ENCODE measurements around the gene FGF7.
"Not testable (repeated sequence)": the region's sequence is repeated elsewhere in the genome, so short reads cannot be mapped to it uniquely, and the experiment has no call there.

The FGF7 gene

DNA sequence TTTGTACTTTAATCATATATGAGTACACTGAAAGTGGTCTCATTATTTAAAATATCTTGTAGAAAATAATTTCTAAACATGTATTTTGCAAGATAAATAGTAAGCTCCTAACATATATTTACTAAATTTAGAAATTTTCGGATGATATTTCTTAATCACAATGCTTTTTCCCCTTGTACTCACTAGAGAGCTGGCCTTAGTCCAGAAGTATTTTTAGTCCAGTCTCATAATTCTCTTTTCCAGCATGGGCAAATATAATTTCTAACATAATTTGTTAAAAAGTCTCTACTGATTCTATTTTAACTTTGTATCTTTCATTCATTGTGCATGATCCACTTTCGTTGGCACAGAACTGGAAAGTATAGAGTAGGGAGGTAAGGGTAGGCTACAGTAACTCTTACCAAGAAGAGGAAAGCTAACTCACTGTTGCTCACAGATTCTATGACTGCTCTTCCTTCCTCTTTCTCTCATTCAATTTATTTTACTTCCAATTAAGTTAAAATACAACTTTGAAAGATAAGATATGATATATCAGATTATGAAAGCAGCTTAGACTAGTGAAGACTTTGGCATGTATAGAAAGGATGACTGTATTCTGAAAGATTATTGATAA is 39.3 kb downstream of the FGF7 start:
- TF ChIP-seq POU2F2 (IDR thresholded peaks at IDR 0.05; ENCODE audit: low read depth, low read length) (no peak), PAX5 (IDR thresholded peaks at IDR 0.05; ENCODE audit: insufficient read depth, low read length, severe bottlenecking) (no peak), SPI1 (IDR thresholded peaks at IDR 0.05; ENCODE audit: low read depth, low read length) (no peak), POLR2AphosphoS5 (IDR thresholded peaks at IDR 0.05; ENCODE audit: low read depth, low read length) (no peak), TAF1 (IDR thresholded peaks at IDR 0.05; ENCODE audit: low read depth, low read length) (no peak), POLR2A (IDR thresholded peaks at IDR 0.05; ENCODE audit: low read depth, low read length) (no peak)
- DNase-seq (ENCODE audit: insufficient read length, low spot score) (no peak), FAIRE-seq (no peak)

DNA sequence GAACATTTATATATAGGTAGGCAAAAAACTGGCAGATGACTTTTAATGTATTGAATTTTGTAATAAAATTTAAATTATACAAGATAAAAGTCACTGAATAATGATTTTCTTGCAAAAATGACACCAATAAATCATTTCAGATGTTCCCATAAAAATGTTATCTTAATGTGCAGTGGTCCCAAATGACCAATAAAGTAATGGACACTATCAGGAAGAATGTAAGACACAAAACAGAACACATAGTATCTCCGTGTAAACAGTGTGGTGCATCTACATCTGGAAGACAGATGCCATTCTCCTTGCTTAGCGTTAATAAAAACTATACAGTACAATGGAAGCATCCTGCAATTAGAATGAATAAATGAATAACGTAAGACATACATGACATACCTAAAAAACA is 41.5 kb downstream of the FGF7 start:
- FAIRE-seq, result no peak
- no peak for DNase-seq (ENCODE audit: insufficient read length, low spot score)
- TF ChIP-seq SPI1 (IDR thresholded peaks at IDR 0.05; ENCODE audit: low read depth, low read length), result no peak

DNA sequence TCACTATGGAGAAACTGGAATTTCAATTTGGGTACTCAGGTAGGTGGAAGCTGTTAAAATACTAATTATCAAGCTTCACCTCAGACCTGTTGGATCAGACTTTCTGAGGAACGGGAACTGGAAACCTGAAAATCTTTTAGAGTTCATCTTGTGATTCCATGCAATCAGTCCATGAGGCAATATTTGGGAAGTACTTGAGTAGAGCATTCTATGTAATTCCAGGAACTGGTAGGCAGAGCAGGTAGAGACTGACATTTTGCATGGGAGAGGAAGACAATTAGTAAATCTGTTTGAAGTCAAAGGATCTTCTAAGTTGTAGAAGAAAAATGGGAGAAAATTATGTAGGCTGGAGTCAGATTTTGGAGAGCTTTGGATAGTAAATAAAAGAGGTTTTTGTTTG is 43.1 kb downstream of the FGF7 start:
- DNase-seq (ENCODE audit: insufficient read length, low spot score) (no peak), FAIRE-seq (no peak)
- no peak for TF ChIP-seq TAF1 (IDR thresholded peaks at IDR 0.05; ENCODE audit: low read depth, low read length)
- TF ChIP-seq POLR2A (IDR thresholded peaks at IDR 0.05; ENCODE audit: low read depth, low read length), result no peak
- no peak for TF ChIP-seq POLR2AphosphoS5 (IDR thresholded peaks at IDR 0.05; ENCODE audit: low read depth, low read length)
- no peak for TF ChIP-seq SPI1 (IDR thresholded peaks at IDR 0.05; ENCODE audit: low read depth, low read length)
- no peak for TF ChIP-seq POU2F2 (IDR thresholded peaks at IDR 0.05; ENCODE audit: low read depth, low read length)
- no peak for TF ChIP-seq PAX5 (IDR thresholded peaks at IDR 0.05; ENCODE audit: insufficient read depth, low read length, severe bottlenecking)

DNA sequence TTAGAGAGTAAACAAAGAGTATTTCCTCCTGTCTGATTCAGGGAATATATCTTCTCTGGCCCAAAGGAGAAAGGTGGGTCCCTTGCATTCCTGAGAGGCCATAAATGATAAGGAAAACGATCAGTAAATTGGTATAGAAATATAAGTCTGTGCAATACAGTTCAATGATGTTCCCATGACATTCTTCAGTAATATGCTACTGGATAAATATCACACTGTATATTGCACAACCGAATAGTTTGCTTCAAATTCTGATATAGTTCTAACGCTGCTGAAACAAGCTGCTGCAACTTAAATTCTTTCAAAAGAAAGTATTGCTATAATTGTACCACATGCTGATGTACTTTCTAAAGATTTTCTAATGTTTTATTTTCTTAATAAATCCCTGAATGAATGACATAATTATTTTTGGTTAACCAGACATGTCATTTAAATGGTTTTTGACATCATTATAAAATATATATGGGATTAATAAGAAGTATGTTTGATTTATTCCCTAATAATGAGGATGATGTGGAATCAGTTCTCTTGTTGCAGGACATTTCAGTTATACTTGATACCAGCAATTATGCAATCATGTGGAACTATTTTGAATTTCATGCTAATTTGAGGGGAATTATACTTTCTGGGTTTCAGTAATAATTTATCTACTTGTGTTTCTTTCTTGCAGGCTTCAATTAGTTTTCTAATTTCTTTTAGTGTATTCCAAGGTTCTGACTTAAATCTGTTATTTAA is 44.9 kb downstream of the FGF7 start:
- no peak for TF ChIP-seq TAF1 (IDR thresholded peaks at IDR 0.05; ENCODE audit: low read depth, low read length)
- no peak for TF ChIP-seq SPI1 (IDR thresholded peaks at IDR 0.05; ENCODE audit: low read depth, low read length)
- no peak for TF ChIP-seq POLR2AphosphoS5 (IDR thresholded peaks at IDR 0.05; ENCODE audit: low read depth, low read length)
- TF ChIP-seq POU2F2 (IDR thresholded peaks at IDR 0.05; ENCODE audit: low read depth, low read length), result no peak
- TF ChIP-seq POLR2A (IDR thresholded peaks at IDR 0.05; ENCODE audit: low read depth, low read length), result no peak
- no peak for TF ChIP-seq PAX5 (IDR thresholded peaks at IDR 0.05; ENCODE audit: insufficient read depth, low read length, severe bottlenecking)
- no peak for FAIRE-seq
- no peak for DNase-seq (ENCODE audit: insufficient read length, low spot score)

DNA sequence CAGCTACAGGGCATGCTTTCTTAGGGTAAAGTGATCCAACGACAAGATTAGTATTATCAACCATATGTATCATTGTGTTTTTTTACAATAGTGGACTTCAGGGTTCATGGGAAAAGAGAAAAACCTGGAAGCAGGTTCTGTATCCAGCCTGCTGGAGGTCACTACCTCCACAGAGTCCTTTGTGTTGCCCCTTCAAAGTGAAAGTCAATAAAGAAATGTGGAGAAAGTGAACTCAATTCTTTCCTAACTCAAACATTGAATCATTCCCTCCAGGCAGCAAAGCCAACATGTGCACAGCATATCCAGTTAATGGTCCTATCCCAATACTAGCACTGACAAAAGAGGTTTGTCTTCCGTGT is 45.4 kb downstream of the FGF7 start:
- TF ChIP-seq SPI1 (IDR thresholded peaks at IDR 0.05; ENCODE audit: low read depth, low read length), result no peak
- no peak for TF ChIP-seq POU2F2 (IDR thresholded peaks at IDR 0.05; ENCODE audit: low read depth, low read length)
- TF ChIP-seq PAX5 (IDR thresholded peaks at IDR 0.05; ENCODE audit: insufficient read depth, low read length, severe bottlenecking), result no peak
- no peak for TF ChIP-seq POLR2A (IDR thresholded peaks at IDR 0.05; ENCODE audit: low read depth, low read length)
- no peak for TF ChIP-seq POLR2AphosphoS5 (IDR thresholded peaks at IDR 0.05; ENCODE audit: low read depth, low read length)
- TF ChIP-seq TAF1 (IDR thresholded peaks at IDR 0.05; ENCODE audit: low read depth, low read length), result no peak
- no peak for DNase-seq (ENCODE audit: insufficient read length, low spot score)
- FAIRE-seq, result no peak

DNA sequence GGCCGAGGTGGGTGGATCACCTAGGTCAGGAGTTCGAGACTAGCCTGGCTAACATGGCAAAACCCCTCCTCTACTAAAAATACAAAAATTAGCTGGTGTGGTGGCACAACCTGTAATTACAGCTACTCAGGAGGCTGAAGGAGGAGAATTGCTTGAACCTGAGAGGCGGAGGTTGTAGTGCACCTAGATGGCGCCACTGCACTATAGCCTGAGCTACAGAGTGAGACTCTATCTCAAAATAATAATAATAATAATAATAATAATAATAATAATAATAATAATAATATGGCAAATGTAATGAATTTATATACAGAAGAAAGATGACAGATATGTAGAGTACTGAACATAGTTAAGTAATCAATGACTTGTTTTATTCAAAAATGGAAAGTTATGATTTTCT is 48.2 kb downstream of the FGF7 start:
- not testable (repeated sequence) for FAIRE-seq; DNase-seq (ENCODE audit: insufficient read length, low spot score)

DNA sequence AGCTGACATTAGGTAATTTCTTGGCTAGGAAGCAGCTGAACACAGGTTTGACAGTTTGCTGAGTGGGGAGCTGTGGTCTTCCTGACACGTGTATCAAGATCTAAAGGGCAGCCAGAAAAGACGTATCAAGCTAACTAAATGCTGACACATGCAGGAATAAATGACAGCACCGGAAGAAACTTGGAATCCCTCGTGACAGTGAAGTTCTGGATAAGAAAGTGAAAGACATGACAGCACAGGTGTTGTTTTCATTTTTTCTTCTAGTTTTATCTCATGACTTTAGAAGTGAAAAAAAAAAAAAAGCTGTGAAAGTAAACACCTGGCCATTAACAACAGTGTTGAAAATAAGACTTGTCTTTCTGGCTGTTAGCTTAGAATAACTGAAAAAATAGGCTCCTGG is 48.7 kb downstream of the FGF7 start:
- DNase-seq (ENCODE audit: insufficient read length, low spot score), result no peak
- no peak for FAIRE-seq
- TF ChIP-seq POLR2A (IDR thresholded peaks at IDR 0.05; ENCODE audit: low read depth, low read length) (no peak), TAF1 (IDR thresholded peaks at IDR 0.05; ENCODE audit: low read depth, low read length) (no peak), POU2F2 (IDR thresholded peaks at IDR 0.05; ENCODE audit: low read depth, low read length) (no peak), PAX5 (IDR thresholded peaks at IDR 0.05; ENCODE audit: insufficient read depth, low read length, severe bottlenecking) (no peak), POLR2AphosphoS5 (IDR thresholded peaks at IDR 0.05; ENCODE audit: low read depth, low read length) (no peak), SPI1 (IDR thresholded peaks at IDR 0.05; ENCODE audit: low read depth, low read length) (no peak)

DNA sequence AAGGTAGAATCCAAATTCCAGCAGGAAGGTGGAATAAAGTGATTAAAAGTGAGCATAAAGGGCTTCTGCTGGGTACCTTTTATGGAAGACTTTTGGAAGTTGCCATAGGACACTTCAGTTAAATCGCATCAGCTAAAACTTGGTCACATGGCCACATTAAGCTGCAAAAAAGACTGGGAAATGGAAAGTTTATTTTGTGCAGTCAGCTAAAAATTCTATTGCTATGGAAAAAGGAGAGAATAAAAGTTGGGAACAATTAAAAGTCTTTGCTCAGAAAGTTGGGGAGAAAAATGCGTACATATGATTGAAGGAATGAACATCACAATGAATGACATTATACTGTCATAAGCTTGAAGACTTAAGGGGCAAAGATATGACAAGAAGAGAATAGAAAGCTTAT is 49.3 kb downstream of the FGF7 start:
- no peak for FAIRE-seq
- DNase-seq (ENCODE audit: insufficient read length, low spot score), result no peak
- no peak for TF ChIP-seq POLR2A (IDR thresholded peaks at IDR 0.05; ENCODE audit: low read depth, low read length)
- no peak for TF ChIP-seq POLR2AphosphoS5 (IDR thresholded peaks at IDR 0.05; ENCODE audit: low read depth, low read length)
- TF ChIP-seq PAX5 (IDR thresholded peaks at IDR 0.05; ENCODE audit: insufficient read depth, low read length, severe bottlenecking), result no peak
- TF ChIP-seq TAF1 (IDR thresholded peaks at IDR 0.05; ENCODE audit: low read depth, low read length), result no peak
- no peak for TF ChIP-seq SPI1 (IDR thresholded peaks at IDR 0.05; ENCODE audit: low read depth, low read length)
- no peak for TF ChIP-seq POU2F2 (IDR thresholded peaks at IDR 0.05; ENCODE audit: low read depth, low read length)

DNA sequence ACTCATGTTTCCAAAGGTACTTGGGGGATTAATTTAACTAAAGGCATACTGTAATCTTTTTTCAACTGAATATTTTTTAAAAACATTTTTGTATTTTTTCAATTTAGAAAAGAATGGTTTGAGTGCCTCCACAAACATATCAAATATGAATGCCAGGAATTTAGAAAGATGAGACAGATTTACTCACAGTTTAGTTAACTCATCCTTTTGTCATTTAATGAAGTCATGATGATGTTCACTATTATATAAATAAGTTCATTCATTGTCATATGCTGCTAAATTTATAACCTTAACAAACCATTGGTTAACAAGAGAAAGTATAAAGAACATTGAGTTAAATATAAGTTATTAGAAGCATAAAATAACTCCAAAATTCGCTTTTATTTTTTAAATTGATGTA is 50.0 kb downstream of the FGF7 start:
- no peak for DNase-seq (ENCODE audit: insufficient read length, low spot score)
- no peak for FAIRE-seq

DNA sequence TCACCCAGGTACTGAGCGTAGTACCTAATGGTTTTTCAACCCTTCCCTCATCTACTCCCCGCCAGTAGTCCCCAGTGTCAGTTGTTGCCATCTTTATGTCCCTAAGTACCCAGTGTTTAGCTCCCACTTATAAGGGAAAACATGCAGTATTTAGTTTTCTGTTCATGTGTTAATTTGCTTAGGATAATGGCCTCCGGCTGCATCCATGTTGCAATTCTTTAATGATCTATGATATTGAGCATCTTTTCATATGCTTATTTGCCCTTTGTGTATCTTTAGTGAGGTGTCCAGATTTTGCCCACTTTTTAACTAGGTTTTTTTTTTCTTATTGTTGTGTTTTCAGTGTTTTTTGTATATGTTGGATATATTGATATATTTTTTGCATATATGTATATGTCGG is 55.0 kb downstream of the FGF7 start:
- not testable (repeated sequence) for FAIRE-seq; DNase-seq (ENCODE audit: insufficient read length, low spot score)

More for the DNA sequence above, 50.0 kb downstream of the FGF7 start:
- TF ChIP-seq POU2F2 (IDR thresholded peaks at IDR 0.05; ENCODE audit: low read depth, low read length), result no peak
- no peak for TF ChIP-seq TAF1 (IDR thresholded peaks at IDR 0.05; ENCODE audit: low read depth, low read length)
- no peak for TF ChIP-seq POLR2A (IDR thresholded peaks at IDR 0.05; ENCODE audit: low read depth, low read length)
- TF ChIP-seq POLR2AphosphoS5 (IDR thresholded peaks at IDR 0.05; ENCODE audit: low read depth, low read length), result no peak
- TF ChIP-seq SPI1 (IDR thresholded peaks at IDR 0.05; ENCODE audit: low read depth, low read length), result no peak
- TF ChIP-seq PAX5 (IDR thresholded peaks at IDR 0.05; ENCODE audit: insufficient read depth, low read length, severe bottlenecking), result no peak

DNA sequence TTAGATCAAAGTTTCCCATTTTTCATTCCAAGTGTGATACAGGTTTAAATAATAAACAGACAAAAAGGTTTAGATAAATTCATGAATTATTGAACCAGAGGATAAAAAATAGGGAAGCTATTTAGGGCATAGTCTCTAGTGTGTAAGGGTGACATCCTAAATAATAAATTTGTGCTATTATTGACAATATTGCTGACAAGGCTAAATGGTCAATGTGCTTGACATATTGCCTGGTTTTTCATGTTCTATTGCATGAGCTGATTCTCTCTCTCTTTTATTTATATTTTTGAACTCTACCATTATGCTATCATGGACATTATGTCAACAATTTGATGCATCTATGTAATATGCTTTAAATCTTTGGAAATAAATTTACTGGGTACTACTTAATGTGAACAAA is 55.9 kb downstream of the FGF7 start:
- not testable (repeated sequence) for FAIRE-seq; DNase-seq (ENCODE audit: insufficient read length, low spot score)

DNA sequence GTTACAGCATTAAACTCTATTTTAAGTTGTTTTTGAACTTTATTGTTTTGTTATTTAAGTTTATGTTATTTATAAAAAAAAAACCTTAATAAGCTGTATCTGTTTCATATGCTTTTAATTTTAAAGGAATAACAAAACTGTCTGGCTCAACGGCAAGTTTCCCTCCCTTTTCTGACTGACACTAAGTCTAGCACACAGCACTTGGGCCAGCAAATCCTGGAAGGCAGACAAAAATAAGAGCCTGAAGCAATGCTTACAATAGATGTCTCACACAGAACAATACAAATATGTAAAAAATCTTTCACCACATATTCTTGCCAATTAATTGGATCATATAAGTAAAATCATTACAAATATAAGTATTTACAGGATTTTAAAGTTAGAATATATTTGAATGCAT is 62.4 kb downstream of the FGF7 start:
- not testable (repeated sequence) for FAIRE-seq; DNase-seq (ENCODE audit: insufficient read length, low spot score)

All from GM12891 (cell line).